Measurements from ENCODE around the gene CDK2.

The CDK2 gene

DNA sequence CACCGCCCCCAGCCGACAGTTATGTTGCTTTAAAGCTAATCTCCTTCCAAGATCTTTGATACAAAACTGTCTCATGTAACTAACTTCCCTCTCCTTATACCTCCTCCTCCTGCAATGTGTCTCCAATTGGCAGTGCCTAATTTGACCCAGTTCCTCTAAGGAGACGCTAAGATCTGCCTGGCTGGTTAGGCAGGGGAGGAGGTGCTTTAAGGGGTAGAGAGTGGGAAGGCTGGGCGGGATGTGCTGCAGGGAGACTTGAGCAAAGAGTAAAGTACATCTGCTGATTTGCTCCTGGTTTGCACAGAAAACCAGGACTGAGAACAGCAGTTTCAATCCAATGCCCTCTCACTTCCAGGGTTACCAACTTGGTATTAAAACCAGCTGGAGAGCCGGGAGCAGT, 46.9 kb downstream of the CDK2 start:
- no peak for DNase-seq (ENCODE audit: low spot score)

- no peak for DNase-seq (ENCODE audit: low spot score)
These were observed 47.6 kb downstream of the CDK2 start for GRCh38 chr12:56014205-56014604.

GRCh38 chr12:56017181-56017580, 50.6 kb downstream of the CDK2 start:
- no peak for DNase-seq (ENCODE audit: low spot score)

DNA sequence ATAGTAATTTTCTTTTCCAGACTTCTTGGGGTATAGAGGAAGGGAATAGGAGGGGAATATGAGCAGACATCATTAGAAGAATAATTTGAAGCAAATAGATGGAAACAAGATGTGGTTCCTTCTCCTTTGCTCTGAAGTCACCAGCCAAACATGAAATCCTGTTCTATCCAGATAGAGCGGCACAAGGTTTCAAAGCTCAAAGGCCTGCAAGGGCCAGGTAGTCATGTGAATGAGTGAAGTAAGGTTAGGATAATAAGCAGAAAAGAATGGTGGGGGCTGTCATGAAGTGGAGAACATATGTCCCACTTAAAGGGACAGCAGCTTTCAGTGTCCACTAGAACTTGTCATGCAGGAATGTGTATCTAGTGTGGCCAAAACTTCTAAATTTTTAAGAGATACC, 51.7 kb downstream of the CDK2 start:
- DNase-seq (ENCODE audit: low spot score), result no peak

DNA sequence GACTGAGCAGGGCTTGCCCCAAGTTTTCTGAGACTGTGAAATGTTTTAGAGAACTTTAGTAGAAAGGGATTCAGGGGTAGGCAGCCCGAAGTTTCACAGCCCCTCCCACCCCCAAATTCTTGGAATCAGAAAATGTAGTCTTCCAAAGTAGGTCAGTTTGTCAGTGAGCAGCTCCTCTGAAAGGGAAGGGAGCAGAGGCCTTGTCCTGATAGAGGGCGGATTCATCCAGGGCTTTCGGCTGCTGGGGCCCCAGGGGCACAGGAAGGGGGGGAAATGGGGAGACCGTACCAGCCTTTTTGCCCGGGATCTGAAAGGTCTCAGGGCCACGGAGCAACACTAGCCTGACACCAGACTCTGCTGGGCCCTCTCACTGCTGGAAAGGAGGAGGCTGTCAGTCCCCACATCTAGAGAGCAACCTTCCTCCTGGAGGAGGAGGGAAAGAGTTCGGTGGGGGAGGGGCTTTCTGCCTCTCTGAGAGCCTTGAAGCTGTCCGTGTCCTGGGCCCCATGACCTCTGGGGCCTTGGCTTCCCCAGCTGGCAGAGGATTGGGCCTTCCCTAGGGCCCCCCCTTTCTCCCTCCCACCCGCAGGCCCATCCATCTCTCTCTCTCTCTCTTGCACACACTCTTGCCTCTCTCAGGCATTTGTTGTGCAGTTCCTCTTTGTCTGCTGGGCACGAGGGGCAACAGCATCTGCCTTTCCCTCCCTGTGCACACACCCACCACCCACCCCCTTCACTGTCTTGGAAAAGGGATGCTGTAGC, 54.0 kb downstream of the CDK2 start, which contains the start of gene IKZF4:
TSS of gene IKZF4 (plus strand) at position 621 of the 762 bp plus-strand sequence. CDS start 451 bp downstream, outside the sequence.
- no peak for DNase-seq (ENCODE audit: low spot score)

DNA sequence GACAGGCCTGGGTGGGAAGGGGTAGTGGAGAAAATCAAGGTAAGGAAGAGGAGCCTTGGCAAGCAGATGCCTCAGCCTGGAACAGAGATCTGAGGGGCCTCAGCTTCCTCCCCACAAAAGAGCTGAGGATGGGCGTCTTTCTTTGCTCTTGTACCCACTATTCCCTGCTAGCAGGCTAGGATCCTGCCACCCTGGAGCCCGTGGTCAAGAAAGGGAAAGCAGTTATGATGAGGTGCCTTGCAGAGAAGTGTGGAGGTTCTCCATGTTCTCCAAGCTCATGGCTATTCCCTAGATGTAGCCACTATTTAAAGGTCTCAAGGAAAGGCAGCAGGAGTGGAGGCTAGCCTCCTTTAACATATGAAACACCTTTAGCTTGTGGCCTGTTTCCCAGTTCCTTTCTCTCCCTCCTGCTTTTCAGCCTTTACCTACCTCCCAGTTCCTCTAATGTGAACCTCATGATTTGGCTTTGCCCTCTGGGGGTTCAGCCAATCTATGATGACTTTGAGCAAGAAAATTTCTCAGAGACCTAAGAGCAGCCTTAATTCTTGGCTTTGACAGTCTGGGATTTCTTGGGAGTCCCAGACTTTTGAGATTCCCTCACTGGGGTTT, 55.4 kb downstream of the CDK2 start:
- no peak for DNase-seq (ENCODE audit: low spot score)

Measured in germinal center (tissue), 1 donor.